GM21515 (cell line): ENCODE results near the gene A3GALT2.

ENCODE experiments used
- ATAC-seq: cut with Tn5 transposase; IDR thresholded peaks from one replicate; pipeline ENCODE4 v1.9.1; 2021; ENCODE audit not compliant: unreplicated experiment

The A3GALT2 gene

GRCh38 chr1:33332881-33333280, 12.0 kb upstream of the A3GALT2 start:
- no peak for ATAC-seq

- no peak for ATAC-seq
Observed at GRCh38 chr1:33332357-33332789, 11.5 kb upstream of the A3GALT2 start.

GRCh38 chr1:33331444-33332356, 10.8 kb upstream of the A3GALT2 start:
- no peak for ATAC-seq

- no peak for ATAC-seq
Observed at GRCh38 chr1:33330906-33331305, 10.0 kb upstream of the A3GALT2 start.

GRCh38 chr1:33330361-33330890, 9.5 kb upstream of the A3GALT2 start:
- no peak for ATAC-seq

- no peak for ATAC-seq
Observed at GRCh38 chr1:33329600-33330305, 8.9 kb upstream of the A3GALT2 start.

- ATAC-seq, result no peak
Observed at GRCh38 chr1:33328817-33329216, 7.9 kb upstream of the A3GALT2 start.

- ATAC-seq, result no peak
Observed at GRCh38 chr1:33327587-33328325, 6.9 kb upstream of the A3GALT2 start.

GRCh38 chr1:33326785-33327184, 5.9 kb upstream of the A3GALT2 start:
- no peak for ATAC-seq

GRCh38 chr1:33324677-33325575, 4.0 kb upstream of the A3GALT2 start:
- ATAC-seq, result no peak

- no peak for ATAC-seq
Observed at GRCh38 chr1:33323663-33324477, 3.0 kb upstream of the A3GALT2 start.

- no peak for ATAC-seq
Observed at GRCh38 chr1:33322870-33323585, 2.1 kb upstream of the A3GALT2 start.

GRCh38 chr1:33322109-33322508, 1.2 kb upstream of the A3GALT2 start:
- no peak for ATAC-seq

- ATAC-seq, result no peak
Observed at GRCh38 chr1:33321178-33321577, 280 bp upstream of the A3GALT2 start.

- ATAC-seq, result no peak
Observed at GRCh38 chr1:33319949-33320618, 814 bp downstream of the A3GALT2 start.

GRCh38 chr1:33319186-33319948, 1.5 kb downstream of the A3GALT2 start:
- ATAC-seq, result no peak

GRCh38 chr1:33317946-33318345, 3.0 kb downstream of the A3GALT2 start:
- no peak for ATAC-seq
